Measurements from ENCODE around the gene GLIPR1L1. TPM values are rescaled to one million over a fixed set of nuclear protein-coding genes. Genes with fewer than 3 reads are reported as not detected.

GLIPR1L1 gene
- total RNA-seq, 1 donor from 2014 or later: not detected

- TF ChIP-seq, protein P1, sequence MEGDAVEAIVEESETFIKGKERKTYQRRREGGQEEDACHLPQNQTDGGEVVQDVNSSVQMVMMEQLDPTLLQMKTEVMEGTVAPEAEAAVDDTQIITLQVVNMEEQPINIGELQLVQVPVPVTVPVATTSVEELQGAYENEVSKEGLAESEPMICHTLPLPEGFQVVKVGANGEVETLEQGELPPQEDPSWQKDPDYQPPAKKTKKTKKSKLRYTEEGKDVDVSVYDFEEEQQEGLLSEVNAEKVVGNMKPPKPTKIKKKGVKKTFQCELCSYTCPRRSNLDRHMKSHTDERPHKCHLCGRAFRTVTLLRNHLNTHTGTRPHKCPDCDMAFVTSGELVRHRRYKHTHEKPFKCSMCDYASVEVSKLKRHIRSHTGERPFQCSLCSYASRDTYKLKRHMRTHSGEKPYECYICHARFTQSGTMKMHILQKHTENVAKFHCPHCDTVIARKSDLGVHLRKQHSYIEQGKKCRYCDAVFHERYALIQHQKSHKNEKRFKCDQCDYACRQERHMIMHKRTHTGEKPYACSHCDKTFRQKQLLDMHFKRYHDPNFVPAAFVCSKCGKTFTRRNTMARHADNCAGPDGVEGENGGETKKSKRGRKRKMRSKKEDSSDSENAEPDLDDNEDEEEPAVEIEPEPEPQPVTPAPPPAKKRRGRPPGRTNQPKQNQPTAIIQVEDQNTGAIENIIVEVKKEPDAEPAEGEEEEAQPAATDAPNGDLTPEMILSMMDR (IDR thresholded peaks at IDR 0.05; ENCODE audit: unreplicated experiment): no peak
- peak overlapping the region; percentile 87 for H3K4me3 Mint-ChIP-seq (ENCODE audit: low read depth)
- H3K27me3 Mint-ChIP-seq: no peaks in the 10 kb centered on the region
- peaks cover 4% of the 10 kb centered on the region for H3K36me3 Mint-ChIP-seq (ENCODE audit: insufficient read depth)
- no peak for DNase-seq (ENCODE audit: low spot score, unreplicated experiment)
- no peak overlapping the region for H3K27ac Mint-ChIP-seq
- peaks cover 8% of the 10 kb centered on the region for H3K9me3 Mint-ChIP-seq (ENCODE audit: low read depth)
- H3K4me1 Mint-ChIP-seq (ENCODE audit: low read depth): peaks cover 18% of the 10 kb centered on the region
Measured at GRCh38 chr12:75389706-75390105, 55.2 kb downstream of the GLIPR1L1 start.

DNA sequence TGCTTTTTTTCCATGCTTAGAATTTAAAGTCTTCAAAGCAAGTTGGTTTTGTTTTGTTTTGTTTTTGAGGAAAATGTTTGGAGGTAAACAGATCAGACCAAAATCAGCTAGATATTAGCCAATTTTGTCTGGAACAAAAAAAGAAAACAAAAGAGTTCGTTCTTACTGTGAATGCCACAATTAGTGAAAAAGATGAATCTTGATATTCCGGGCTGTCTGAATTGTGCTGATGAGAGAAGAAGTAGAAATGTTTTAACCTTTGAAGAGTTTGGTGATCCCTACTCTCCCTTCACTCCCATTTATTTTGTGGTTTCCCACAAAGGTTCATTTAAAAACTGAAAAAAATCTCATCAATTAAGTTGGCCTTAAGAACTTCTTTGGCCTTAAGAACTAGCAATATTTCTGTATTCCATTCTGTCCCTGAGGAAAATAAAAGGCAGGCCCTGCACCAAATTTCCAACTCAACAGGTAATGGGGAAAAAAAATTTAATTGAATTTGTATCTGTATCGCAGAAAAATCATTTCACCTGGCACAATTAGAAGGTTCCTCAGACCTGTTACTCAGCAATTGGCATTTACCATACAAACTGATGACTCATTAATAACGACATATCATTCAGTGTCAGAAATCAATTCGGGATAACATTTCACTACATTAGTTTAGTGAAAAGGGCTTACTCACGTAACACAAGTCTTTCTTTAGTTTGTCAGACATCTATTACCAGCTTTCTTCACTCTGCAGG lies 55.9 kb downstream of the GLIPR1L1 start:
- Mint-ChIP-seq H3K9me3 (ENCODE audit: low read depth) (peaks cover 6% of the 10 kb centered on the region), H3K27me3 (no peaks in the 10 kb centered on the region), H3K27ac (peak overlapping the region; percentile 84), H3K36me3 (ENCODE audit: insufficient read depth) (peaks cover 4% of the 10 kb centered on the region), H3K4me1 (ENCODE audit: low read depth) (peaks cover 18% of the 10 kb centered on the region), H3K4me3 (ENCODE audit: low read depth) (peak overlapping the region; percentile 87)
- TF ChIP-seq, protein P1 (IDR thresholded peaks at IDR 0.05; ENCODE audit: unreplicated experiment): no peak
- DNase-seq (ENCODE audit: low spot score, unreplicated experiment): no peak

GRCh38 chr12:75390899-75391538 lies 56.5 kb downstream of the GLIPR1L1 start, which contains the start of gene GLIPR1L2:
TSS of gene GLIPR1L2 (plus strand) at chr12:75391089. CDS start at chr12:75391117, 28 bp downstream.
- H3K4me3 Mint-ChIP-seq (ENCODE audit: low read depth): peak within 1 kb of the TSS; percentile 87
- H3K27me3 Mint-ChIP-seq: no peaks in the 10 kb centered on the region
- TF ChIP-seq, protein P1 (IDR thresholded peaks at IDR 0.05; ENCODE audit: unreplicated experiment): peak; percentile 87
- H3K36me3 Mint-ChIP-seq (ENCODE audit: insufficient read depth): peaks cover 4% of the 10 kb centered on the region
- peaks cover 18% of the 10 kb centered on the region for H3K4me1 Mint-ChIP-seq (ENCODE audit: low read depth)
- H3K27ac Mint-ChIP-seq: peak within 1 kb of the TSS; percentile 98
- peak; percentile 96 for DNase-seq (ENCODE audit: low spot score, unreplicated experiment)
- peaks cover 3% of the 10 kb centered on the region for H3K9me3 Mint-ChIP-seq (ENCODE audit: low read depth)

DNA sequence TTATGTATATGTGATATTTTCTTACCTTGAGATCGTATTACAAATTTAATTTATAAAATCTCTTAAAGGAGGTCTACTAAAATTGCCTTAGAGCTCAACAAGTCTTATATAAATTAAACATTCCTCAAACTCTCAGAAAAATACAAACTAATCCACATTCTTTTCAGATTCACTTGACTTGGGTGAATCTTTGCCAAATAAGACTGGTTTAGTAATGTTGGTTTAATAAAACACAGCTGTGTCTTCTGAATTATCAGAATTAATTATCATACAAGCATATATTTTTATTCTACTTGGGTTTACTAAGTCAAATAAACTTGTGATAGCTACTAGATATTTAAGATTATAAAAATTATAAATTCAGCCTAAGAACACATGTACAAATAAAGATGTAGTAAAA lies 69.8 kb downstream of the GLIPR1L1 start:
- no peak for DNase-seq (ENCODE audit: low spot score, unreplicated experiment)
- no peak overlapping the region for H3K27ac Mint-ChIP-seq
- no peaks in the 10 kb centered on the region for H3K9me3 Mint-ChIP-seq (ENCODE audit: low read depth)
- H3K4me3 Mint-ChIP-seq (ENCODE audit: low read depth): no peak overlapping the region
- no peaks in the 10 kb centered on the region for H3K27me3 Mint-ChIP-seq
- H3K4me1 Mint-ChIP-seq (ENCODE audit: low read depth): no peaks in the 10 kb centered on the region
- TF ChIP-seq, protein P1 (IDR thresholded peaks at IDR 0.05; ENCODE audit: unreplicated experiment): no peak
- no peaks in the 10 kb centered on the region for H3K36me3 Mint-ChIP-seq (ENCODE audit: insufficient read depth)

GRCh38 chr12:75407683-75408082 lies 73.2 kb downstream of the GLIPR1L1 start:
- no peaks in the 10 kb centered on the region for H3K4me1 Mint-ChIP-seq (ENCODE audit: low read depth)
- H3K36me3 Mint-ChIP-seq (ENCODE audit: insufficient read depth): no peaks in the 10 kb centered on the region
- no peak overlapping the region for H3K27ac Mint-ChIP-seq
- H3K4me3 Mint-ChIP-seq (ENCODE audit: low read depth): no peak overlapping the region
- no peaks in the 10 kb centered on the region for H3K9me3 Mint-ChIP-seq (ENCODE audit: low read depth)
- TF ChIP-seq, protein P1 (IDR thresholded peaks at IDR 0.05; ENCODE audit: unreplicated experiment): no peak
- DNase-seq (ENCODE audit: low spot score, unreplicated experiment): no peak
- no peaks in the 10 kb centered on the region for H3K27me3 Mint-ChIP-seq
